RWPE1 (cell line): ENCODE results near the gene IKBKE.
A peak's percentile ranks its signal among the peaks of the same experiment; 100 is the strongest.

Source experiments
- CTCF ChIA-PET: fragments of 350-600 bp; sonication (Branson Sonifier 250); formaldehyde crosslinking; extraction: SDS; loops from one replicate; lab custom pipeline; 2021; lab: Yijun Ruan, JAX
- POLR2A ChIA-PET: fragments of 400-600 bp; formaldehyde crosslinking; extraction: SDS; loops from one replicate; lab custom pipeline; 2020; ENCODE audit warnings: antibody characterized with exemption; ENCODE audit not compliant: low non-redundant PET; lab: Yijun Ruan, JAX
- DNase-seq: peaks from one replicate; pipeline ENCODE4 v3.0.0; 2012; ENCODE audit warnings: low spot score
- H3K27ac ChIP-seq: fragments of 450-650 bp; 2 replicates; pipeline ENCODE4 v1.5.1; 2017
- TF ChIP-seq, protein P1 (sequence below): fragments of 450-650 bp; conservative IDR thresholded peaks from 2 replicates; pipeline ENCODE4 v1.5.1; 2017; ENCODE audit warnings: low read depth, mild to moderate bottlenecking

IKBKE gene

DNA sequence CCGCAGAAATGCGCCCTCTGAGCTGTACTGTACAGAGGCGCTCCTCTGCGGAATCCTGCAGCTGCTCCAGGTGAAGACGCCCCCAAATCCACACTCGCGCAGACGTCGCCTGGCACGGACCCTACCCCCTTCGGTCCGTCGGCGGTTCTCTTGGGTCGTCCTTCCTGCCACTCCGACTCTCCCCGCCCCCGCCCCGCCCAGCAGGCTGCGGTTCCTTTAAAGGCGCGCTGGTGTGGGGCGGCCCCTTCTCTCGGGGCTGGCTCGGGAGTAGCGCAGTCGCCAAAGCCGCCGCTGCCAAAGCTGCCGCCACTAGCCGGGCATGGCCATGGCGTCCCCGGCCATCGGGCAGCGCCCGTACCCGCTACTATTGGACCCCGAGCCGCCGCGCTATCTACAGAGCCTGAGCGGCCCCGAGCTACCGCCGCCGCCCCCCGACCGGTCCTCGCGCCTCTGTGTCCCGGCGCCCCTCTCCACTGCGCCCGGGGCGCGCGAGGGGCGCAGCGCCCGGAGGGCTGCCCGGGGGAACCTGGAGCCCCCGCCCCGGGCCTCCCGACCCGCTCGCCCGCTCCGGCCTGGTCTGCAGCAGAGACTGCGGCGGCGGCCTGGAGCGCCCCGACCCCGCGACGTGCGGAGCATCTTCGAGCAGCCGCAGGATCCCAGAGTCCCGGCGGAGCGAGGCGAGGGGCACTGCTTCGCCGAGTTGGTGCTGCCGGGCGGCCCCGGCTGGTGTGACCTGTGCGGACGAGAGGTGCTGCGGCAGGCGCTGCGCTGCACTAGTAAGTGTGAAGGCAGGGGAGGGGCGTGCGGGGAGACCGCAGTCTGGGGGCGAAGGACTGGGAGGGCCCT is 37.2 kb downstream of the IKBKE start, which contains the start of gene RASSF5:
Gene RASSF5, plus strand, starts transcription at position 248 of the 846 bp plus-strand sequence. Its CDS starts 72 bp downstream, at position 320.
- POLR2A ChIA-PET: interaction anchor here (1.0 kb wide), 2 partner anchors 11 to 12 kb away, joined by 4 to 6 read pairs; no protein-coding TSS in a partner anchor
- TF ChIP-seq, protein P1, sequence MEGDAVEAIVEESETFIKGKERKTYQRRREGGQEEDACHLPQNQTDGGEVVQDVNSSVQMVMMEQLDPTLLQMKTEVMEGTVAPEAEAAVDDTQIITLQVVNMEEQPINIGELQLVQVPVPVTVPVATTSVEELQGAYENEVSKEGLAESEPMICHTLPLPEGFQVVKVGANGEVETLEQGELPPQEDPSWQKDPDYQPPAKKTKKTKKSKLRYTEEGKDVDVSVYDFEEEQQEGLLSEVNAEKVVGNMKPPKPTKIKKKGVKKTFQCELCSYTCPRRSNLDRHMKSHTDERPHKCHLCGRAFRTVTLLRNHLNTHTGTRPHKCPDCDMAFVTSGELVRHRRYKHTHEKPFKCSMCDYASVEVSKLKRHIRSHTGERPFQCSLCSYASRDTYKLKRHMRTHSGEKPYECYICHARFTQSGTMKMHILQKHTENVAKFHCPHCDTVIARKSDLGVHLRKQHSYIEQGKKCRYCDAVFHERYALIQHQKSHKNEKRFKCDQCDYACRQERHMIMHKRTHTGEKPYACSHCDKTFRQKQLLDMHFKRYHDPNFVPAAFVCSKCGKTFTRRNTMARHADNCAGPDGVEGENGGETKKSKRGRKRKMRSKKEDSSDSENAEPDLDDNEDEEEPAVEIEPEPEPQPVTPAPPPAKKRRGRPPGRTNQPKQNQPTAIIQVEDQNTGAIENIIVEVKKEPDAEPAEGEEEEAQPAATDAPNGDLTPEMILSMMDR: no peak
- H3K27ac ChIP-seq: peak within 1 kb of the TSS; percentile 76
- DNase-seq: peak; percentile 87
- CTCF ChIA-PET: interaction anchor here (0.7 to 2.7 kb wide), 13 partner anchors 9 to 156 kb away, joined by 3 to 12 read pairs (median 5); partner anchors contain the start of gene EIF2D

DNA sequence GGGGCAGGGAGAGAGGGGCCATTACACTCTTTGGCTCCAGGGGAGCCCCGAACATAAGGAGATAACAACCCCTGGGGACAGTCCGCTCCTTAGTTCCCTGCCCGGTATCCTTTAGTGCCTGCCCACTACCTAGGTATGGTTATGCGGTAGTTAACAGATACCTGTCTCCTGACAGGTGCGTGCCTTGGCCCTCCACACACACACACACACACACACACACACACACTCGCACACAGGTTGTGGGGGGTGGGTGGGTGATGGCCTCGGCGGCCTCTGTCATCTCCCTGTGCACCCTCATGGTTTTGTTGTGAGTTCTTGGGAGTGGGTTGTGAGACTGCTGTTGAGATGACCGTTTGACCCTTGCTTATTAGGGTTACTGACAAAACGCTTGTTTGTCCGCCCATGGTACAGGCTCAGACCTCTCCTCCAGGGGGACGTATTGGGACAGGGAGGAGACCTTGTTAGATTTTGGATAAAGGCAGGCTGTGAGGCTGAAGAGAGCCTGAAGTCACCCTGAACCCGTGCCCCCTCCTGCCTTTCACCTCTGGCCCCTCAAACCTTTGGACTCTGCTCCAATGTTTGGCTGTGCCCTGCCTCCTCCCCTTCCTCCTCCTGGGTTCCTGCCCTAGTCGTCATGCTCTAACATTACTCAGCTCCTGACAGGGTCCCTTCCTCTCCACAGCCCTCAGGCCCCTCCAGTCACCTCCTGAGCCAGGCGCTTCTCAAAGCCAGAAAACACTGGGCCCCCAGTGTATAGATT is 38.0 kb downstream of the IKBKE start:
- CTCF ChIA-PET: interaction anchor here (0.7 to 2.7 kb wide), 5 partner anchors 10 to 104 kb away, joined by 3 to 9 read pairs (median 3); partner anchors contain the start of gene EIF2D
- POLR2A ChIA-PET: no interaction called here
- H3K27ac ChIP-seq: peak overlapping the region; percentile 76
- no peak for DNase-seq
- TF ChIP-seq, protein P1: no peak

DNA sequence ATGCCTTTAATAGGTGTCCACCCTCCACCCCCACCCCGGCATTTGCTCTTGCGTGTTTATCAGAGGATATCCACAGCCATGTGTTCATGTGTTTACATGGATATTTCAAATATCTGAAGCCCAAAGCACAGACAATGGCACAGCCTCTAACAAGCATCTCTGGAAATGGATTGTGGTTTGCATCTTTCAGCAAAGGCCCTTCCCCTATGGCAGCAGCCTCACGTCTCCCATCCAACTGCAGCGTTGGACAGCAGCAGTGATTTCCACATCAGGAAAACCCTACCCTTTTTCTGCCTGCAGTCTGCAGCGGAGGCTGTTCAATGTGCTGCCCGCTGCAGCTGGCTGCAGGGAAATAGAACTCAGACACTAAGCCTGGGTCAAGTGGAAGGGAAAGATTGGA is 38.7 kb downstream of the IKBKE start:
- CTCF ChIA-PET: interaction anchor here (0.6 kb wide), 1 partner anchor 66 kb away, joined by 4 read pairs; no protein-coding TSS in a partner anchor
- POLR2A ChIA-PET: no interaction called here

DNA sequence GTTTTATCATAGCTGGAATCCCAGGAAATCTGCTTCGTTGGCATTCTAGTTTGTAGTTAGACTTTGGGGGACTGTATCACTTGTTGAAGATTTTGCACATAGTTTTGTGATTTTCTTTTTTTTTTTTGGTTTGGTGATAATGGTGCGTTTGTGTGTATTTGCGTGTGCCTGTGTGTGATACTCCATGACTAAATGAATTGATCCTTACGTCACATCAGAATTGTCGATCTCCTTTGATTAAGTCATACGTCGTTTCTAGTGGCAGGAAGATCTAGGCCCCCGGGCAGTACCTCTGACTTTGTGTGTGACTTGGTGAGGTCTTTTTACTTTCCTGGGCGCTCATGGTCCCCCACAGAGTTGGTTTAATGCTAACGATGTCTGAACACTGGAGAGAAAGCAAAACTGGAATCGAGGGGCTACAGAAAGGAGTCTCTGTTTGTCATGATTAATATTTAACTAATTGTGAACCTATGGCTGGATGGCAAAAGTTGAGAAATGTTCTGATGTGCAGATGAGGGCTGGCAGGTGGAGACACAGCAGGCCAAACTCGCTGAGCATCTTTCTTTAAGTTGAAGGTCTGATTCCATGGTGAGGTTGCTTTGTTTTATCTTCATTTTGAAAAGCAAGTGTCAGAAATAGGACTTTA is 39.5 kb downstream of the IKBKE start:
- ChIA-PET CTCF (interaction anchor here (0.5 to 1.0 kb wide), 3 partner anchors 17 to 66 kb away, joined by 4 to 9 read pairs (median 4); no protein-coding TSS in a partner anchor), POLR2A (no interaction called here)
- no peak overlapping the region for H3K27ac ChIP-seq
- DNase-seq: no peak
- TF ChIP-seq, protein P1: no peak

More for the DNA sequence above, 38.7 kb downstream of the IKBKE start:
- no peak for DNase-seq
- H3K27ac ChIP-seq: peak overlapping the region; percentile 76
- TF ChIP-seq, protein P1: no peak

DNA sequence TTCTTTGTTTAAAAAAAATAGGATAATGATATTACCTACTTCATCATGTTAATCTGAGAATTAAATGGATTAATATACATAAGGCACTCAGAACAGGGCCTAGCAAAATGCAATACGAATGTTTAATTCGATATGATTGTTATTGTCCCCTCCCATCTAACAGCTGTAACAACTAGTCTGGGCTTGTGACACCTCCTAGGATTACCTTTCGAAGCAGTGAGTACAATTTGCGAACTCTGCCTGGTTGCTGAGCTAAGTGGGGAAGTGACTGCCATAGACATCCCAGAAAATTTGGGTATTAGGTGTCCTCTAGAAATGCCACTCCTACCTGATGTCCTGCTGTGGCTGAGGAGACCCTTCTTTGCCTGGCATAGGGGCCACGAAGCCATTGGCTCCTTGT is 40.1 kb downstream of the IKBKE start:
- TF ChIP-seq, protein P1: no peak
- ChIA-PET CTCF (interaction anchor here (0.5 to 1.1 kb wide), 4 partner anchors 17 to 96 kb away, joined by 3 to 9 read pairs (median 6); no protein-coding TSS in a partner anchor), POLR2A (no interaction called here)
- H3K27ac ChIP-seq: peak overlapping the region; percentile 53
- no peak for DNase-seq
